Endodermal cell (in vitro differentiated cells): Measurements from ENCODE around the gene REC8. TPM values are rescaled to one million over a fixed set of nuclear protein-coding genes. Genes with fewer than 3 reads are reported as not detected.
A peak's percentile ranks its signal among the peaks of the same experiment; 100 is the strongest.

Source experiments
- DNase-seq: peaks from one replicate; pipeline ENCODE4 v3.0.0-alpha.2; 2017
- H3K27ac ChIP-seq: 2 replicates; pipeline ENCODE4 v1.5.1; 2013; ENCODE audit warnings: mild to moderate bottlenecking, low read depth, low read length, moderate library complexity
- H3K27me3 ChIP-seq: 2 replicates; pipeline ENCODE4 v1.6.1; 2013; ENCODE audit warnings: mild to moderate bottlenecking, low read length, moderate library complexity; ENCODE audit not compliant: insufficient read depth, control insufficient read depth, poor library complexity, severe bottlenecking
- H3K36me3 ChIP-seq: 2 replicates; pipeline ENCODE4 v1.7.0; 2013; ENCODE audit warnings: mild to moderate bottlenecking, low read length, moderate library complexity; ENCODE audit not compliant: control insufficient read depth, insufficient read depth
- H3K4me1 ChIP-seq: one replicate; pipeline ENCODE4 v1.7.0; 2013; ENCODE audit warnings: low read length; ENCODE audit not compliant: control insufficient read depth, insufficient read depth
- H3K4me3 ChIP-seq: 2 replicates; pipeline ENCODE4 v1.5.1; 2013; ENCODE audit warnings: mild to moderate bottlenecking, low read length, moderate library complexity
- H3K9ac ChIP-seq: 2 replicates; pipeline ENCODE4 v1.6.1; 2013; ENCODE audit warnings: mild to moderate bottlenecking, low read length, moderate library complexity; ENCODE audit not compliant: poor library complexity, severe bottlenecking; ENCODE audit errors: extremely low read depth
- H3K9me3 ChIP-seq: 2 replicates; pipeline ENCODE4 v1.6.1; 2013; ENCODE audit warnings: mild to moderate bottlenecking, low read length, moderate library complexity; ENCODE audit not compliant: control insufficient read depth
- H3K27ac Mint-ChIP-seq: 2 replicates; pipeline ENCODE4 v1.8.0; 2020; ENCODE audit warnings: mixed read lengths
- H3K27me3 Mint-ChIP-seq: 2 replicates; pipeline ENCODE4 v1.8.0; 2021; ENCODE audit warnings: mild to moderate bottlenecking, mixed read lengths; ENCODE audit not compliant: insufficient read depth
- H3K36me3 Mint-ChIP-seq: 2 replicates; pipeline ENCODE4 v1.8.0; 2020; ENCODE audit warnings: low read depth, mixed read lengths
- H3K4me1 Mint-ChIP-seq: 2 replicates; pipeline ENCODE4 v1.8.0; 2020; ENCODE audit warnings: mixed read lengths
- H3K4me3 Mint-ChIP-seq: 2 replicates; pipeline ENCODE4 v1.8.0; 2020; ENCODE audit warnings: mild to moderate bottlenecking, moderate library complexity, mixed read lengths
- H3K9me3 Mint-ChIP-seq: 2 replicates; pipeline ENCODE4 v1.8.0; 2020; ENCODE audit warnings: mild to moderate bottlenecking, mixed read lengths
- CTCF ChIP-seq: fragments of 200-600 bp; sonication (generic); conservative IDR thresholded peaks from 2 replicates; pipeline ENCODE4 v1.5.0; 2021; ENCODE audit warnings: antibody characterized with exemption, mild to moderate bottlenecking
- WGBS, 2 experiments: methylation state at CpG; one replicate each; pipeline versions ENCODE4 v1.1.5 to v1.1.7; 2013; ENCODE audit warnings: missing lambda C conversion rate in 2 of 2, mixed read lengths in 1 of 2; ENCODE audit not compliant: insufficient coverage in 1 of 2, insufficient read length in 1 of 2; 5-methylcytosine and 5-hydroxymethylcytosine counted together
- total RNA-seq, 2 donors: library from RNA; stranded (reverse); fragmentation: NEBNext Ultra II Directional in 1 of 2; extraction: Animal tissue kit (Norgen Biotek cat#: 25700) in 1 of 2; gene quantifications; 2 replicates in 1 of 2; 3 replicates in 1 of 2; pipeline ENCODE4 v1.2.1, GENCODE V29; 2021

The REC8 gene
- total RNA-seq, 2 donors from 2014 or later = 60.3 to 98.3 TPM

GRCh38 chr14:24143511-24143910, 28.4 kb upstream of the REC8 start:
- Mint-ChIP-seq H3K4me1 (peaks cover 25% of the 10 kb centered on the region), H3K4me3 (no peak overlapping the region), H3K27ac (no peak overlapping the region), H3K27me3 (no peaks in the 10 kb centered on the region), H3K36me3 (peaks cover 33% of the 10 kb centered on the region), H3K9me3 (no peaks in the 10 kb centered on the region)
- DNase-seq = no peak
- Histone ChIP-seq H3K9me3 (no peaks in the 10 kb centered on the region), H3K4me3 (no peak overlapping the region), H3K9ac (no peak overlapping the region), H3K27ac (no peak overlapping the region), H3K36me3 (peaks cover 35% of the 10 kb centered on the region), H3K27me3 (no peaks in the 10 kb centered on the region), H3K4me1 (peaks cover 4% of the 10 kb centered on the region)
- 95 to 100% methylated on average over 2 of the region's 2 CpGs for WGBS, 2 experiments
- no peak for TF ChIP-seq CTCF

- TF ChIP-seq CTCF = no peak
- Mint-ChIP-seq H3K27me3 (no peaks in the 10 kb centered on the region), H3K36me3 (peaks cover 31% of the 10 kb centered on the region), H3K9me3 (no peaks in the 10 kb centered on the region), H3K27ac (no peak overlapping the region), H3K4me1 (peaks cover 25% of the 10 kb centered on the region), H3K4me3 (no peak overlapping the region)
- H3K27me3 ChIP-seq = no peaks in the 10 kb centered on the region
- no peak overlapping the region for H3K27ac ChIP-seq
- no peak overlapping the region for H3K9ac ChIP-seq
- H3K36me3 ChIP-seq = peaks cover 34% of the 10 kb centered on the region
- no peaks in the 10 kb centered on the region for H3K9me3 ChIP-seq
- H3K4me1 ChIP-seq = peaks cover 6% of the 10 kb centered on the region
- DNase-seq = no peak
- 100% methylated on average over 1 of the region's 1 CpG for WGBS, 2 experiments
- H3K4me3 ChIP-seq = no peak overlapping the region
These were observed 27.4 kb upstream of the REC8 start for GRCh38 chr14:24144451-24144850.

GRCh38 chr14:24145219-24145618, 26.7 kb upstream of the REC8 start:
- H3K4me3 Mint-ChIP-seq = peak overlapping the region; percentile 92
- Histone ChIP-seq H3K27ac (no peak overlapping the region), H3K4me1 (peaks cover 6% of the 10 kb centered on the region), H3K9ac (no peak overlapping the region), H3K9me3 (no peaks in the 10 kb centered on the region), H3K36me3 (peaks cover 38% of the 10 kb centered on the region), H3K4me3 (peak overlapping the region; percentile 98), H3K27me3 (no peaks in the 10 kb centered on the region)
- peaks cover 20% of the 10 kb centered on the region for H3K4me1 Mint-ChIP-seq
- TF ChIP-seq CTCF = no peak
- H3K27ac Mint-ChIP-seq = no peak overlapping the region
- H3K27me3 Mint-ChIP-seq = no peaks in the 10 kb centered on the region
- no peaks in the 10 kb centered on the region for H3K9me3 Mint-ChIP-seq
- H3K36me3 Mint-ChIP-seq = peaks cover 30% of the 10 kb centered on the region
- 94% methylated on average over 2 of the region's 2 CpGs; no CpG with 5 or more reads in 1 of the 2 experiments for WGBS, 2 experiments
- no peak for DNase-seq
